Measurements from ENCODE around the gene ASCL4.
"Not testable (repeated sequence)": the region's sequence is repeated elsewhere in the genome, so short reads cannot be mapped to it uniquely, and the experiment has no call there.

ASCL4 gene, protein sequence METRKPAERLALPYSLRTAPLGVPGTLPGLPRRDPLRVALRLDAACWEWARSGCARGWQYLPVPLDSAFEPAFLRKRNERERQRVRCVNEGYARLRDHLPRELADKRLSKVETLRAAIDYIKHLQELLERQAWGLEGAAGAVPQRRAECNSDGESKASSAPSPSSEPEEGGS

DNA sequence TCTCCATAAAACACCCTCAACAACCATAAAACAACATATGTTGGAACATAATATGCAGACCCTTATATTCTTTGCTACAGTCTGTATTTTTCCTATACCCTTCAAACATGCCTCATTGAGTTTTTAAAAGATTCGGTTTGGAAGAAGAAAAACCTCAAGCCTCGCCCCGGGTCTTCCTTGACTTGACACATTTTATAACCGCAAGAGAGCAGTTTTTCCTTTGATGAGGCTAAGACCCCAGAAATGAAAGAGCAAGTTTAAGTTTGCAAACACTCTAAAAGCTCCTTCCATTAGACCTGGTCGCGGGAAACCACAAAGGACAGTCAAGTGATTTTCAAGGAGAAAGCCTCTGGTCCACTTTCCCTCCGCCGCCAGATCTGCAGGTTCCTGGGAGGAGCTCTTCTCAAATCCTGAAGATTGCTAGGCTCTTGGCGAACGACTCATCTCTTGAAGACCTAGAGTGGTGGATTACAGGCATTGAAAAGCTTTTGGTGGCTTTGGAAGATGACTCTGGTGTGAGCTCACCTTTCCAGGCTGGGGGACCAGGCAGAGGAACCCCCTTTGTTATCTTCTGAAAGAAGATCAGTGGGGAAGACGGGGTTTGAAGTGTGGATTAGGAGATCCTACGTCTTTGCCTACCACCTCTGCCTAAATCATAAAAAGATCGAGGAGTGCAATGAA lies at the start of gene ASCL4:
TSS of gene ASCL4 (plus strand) at position 356 of the 681 bp plus-strand sequence. CDS start 515 bp downstream, outside the sequence.
- TF ChIP-seq, protein P1, sequence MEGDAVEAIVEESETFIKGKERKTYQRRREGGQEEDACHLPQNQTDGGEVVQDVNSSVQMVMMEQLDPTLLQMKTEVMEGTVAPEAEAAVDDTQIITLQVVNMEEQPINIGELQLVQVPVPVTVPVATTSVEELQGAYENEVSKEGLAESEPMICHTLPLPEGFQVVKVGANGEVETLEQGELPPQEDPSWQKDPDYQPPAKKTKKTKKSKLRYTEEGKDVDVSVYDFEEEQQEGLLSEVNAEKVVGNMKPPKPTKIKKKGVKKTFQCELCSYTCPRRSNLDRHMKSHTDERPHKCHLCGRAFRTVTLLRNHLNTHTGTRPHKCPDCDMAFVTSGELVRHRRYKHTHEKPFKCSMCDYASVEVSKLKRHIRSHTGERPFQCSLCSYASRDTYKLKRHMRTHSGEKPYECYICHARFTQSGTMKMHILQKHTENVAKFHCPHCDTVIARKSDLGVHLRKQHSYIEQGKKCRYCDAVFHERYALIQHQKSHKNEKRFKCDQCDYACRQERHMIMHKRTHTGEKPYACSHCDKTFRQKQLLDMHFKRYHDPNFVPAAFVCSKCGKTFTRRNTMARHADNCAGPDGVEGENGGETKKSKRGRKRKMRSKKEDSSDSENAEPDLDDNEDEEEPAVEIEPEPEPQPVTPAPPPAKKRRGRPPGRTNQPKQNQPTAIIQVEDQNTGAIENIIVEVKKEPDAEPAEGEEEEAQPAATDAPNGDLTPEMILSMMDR (conservative IDR thresholded peaks at IDR 0.05), result no peak
- no peak within 1 kb of the TSS for H3K27ac ChIP-seq

DNA sequence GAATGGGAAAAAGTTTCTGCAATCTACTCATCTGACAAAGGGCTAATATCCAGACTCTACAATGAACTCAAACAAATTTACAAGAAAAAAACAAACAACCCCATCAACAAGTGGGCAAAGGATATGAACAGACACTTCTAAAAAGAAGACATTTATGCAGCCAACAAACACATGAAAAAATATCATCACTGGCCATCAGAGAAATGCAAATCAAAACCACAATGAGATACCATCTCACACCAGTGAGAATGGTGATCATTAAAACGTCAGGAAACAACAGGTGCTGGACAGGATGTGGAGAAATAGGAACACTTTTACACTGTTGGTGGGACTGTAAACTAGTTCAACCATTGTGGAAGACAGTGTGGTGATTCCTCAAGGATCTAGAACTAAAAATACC lies 47.2 kb upstream of the ASCL4 start:
- H3K27ac ChIP-seq, result not testable (repeated sequence)

DNA sequence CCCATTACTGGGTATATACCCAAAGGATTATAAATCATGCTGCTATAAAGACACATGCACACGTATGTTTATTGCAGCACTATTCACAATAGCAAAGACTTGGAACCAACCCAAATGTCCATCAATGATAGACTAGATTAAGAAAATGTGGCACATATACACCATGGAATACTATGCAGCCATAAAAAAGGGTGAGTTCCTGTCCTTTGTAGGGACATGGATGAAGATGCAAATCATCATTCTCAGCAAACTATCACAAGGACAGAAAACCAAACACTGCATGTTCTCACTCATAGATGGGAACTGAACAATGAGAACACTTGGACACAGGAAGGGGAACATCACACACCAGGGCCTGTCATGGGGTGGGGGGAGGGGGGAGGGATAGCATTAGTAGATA lies 46.8 kb upstream of the ASCL4 start:
- H3K27ac ChIP-seq, result not testable (repeated sequence)

DNA sequence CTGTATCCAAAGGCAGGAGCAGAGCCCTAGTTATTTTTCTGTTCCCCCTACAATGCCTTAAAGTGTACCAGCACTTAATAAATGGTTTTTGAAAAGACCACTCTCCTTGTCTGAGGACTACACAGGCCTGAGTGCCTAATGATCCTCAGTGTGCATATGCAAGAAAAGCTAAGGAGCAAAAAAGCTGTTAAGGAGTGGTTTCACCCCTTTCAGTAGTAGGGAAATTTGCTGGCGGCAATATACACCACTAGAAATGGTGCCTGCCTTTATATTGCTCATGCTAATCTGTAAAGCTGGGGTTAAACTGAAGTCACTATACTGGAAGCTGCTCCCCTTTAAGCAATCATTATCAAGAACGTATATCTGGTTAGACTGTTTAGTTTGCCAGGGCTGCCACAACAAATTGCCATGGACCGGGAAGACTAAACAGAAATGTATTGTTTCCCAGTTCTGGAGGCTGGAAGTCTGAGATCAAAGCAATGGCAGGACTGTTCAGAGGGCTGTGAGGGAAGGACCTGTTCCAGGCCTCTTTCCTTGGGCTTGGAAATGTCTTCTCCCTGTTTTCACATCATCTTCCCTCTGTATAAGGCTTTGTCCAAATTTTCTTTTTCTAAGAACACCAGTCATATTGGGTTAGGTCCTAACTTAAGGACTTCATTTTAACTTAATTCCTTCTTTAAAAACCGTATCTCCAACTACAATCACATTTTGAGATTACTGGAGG lies 43.7 kb upstream of the ASCL4 start:
- no peak overlapping the region for H3K27ac ChIP-seq
- TF ChIP-seq, protein P1 (conservative IDR thresholded peaks at IDR 0.05), result no peak

DNA sequence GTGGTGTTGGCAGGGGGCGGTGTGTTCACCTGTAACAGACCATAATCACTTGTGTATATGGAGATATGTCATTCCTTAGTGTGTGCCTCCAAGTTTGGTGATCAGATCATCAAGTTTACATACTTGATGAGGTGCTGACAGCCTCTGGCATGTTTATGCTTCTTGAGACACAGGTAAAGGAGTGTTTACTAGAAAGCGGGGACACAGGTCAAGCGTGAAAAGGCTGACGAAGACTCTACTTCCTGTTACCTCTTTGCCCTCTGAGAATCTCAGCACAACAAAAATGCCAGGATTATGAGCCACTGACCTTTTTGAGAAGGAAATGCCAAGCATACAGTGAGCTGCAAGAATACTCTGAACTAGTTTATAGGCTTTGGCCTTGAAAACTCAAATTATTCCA lies 43.1 kb upstream of the ASCL4 start:
- no peak overlapping the region for H3K27ac ChIP-seq
- TF ChIP-seq, protein P1 (conservative IDR thresholded peaks at IDR 0.05), result no peak

DNA sequence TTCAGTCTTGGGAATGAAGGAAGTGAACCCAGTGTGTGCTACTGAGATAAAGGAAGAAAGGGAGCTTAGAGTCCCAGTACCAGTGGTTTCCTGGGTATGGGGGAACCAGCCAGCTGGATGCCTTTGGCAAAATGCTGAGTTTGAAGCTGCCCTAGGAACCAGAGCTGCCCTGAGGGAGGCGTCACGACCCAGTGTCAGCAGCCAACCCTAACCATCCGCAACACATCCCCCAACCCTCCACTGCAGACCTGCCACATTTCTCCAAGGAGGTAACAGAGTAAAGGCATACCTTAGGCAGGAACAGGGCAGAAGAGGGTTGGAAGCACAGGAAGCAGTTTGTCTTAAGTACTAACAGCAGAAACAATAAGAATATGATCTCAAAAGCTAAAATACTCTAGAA lies 42.1 kb upstream of the ASCL4 start:
- no peak overlapping the region for H3K27ac ChIP-seq
- TF ChIP-seq, protein P1 (conservative IDR thresholded peaks at IDR 0.05), result no peak

DNA sequence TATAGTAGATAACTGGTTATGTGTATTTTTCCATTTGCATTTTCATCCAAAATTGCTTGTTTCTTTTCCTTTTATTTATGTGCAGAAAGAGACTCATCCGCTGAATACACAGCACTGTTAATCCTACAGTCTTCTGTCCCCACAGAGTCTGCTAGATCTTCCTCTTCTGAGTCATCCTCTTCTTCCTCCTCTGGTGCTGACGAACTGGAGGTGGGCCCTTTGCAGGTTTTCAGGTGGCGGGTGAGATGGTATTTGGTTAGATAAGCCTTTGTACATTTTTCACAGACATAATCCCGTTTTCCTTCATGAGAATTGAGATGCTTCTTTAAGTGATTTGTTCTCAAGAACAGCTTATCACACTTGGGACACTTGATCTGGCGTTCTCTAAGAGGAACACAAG lies 40.4 kb upstream of the ASCL4 start:
- H3K27ac ChIP-seq, result no peak overlapping the region

DNA sequence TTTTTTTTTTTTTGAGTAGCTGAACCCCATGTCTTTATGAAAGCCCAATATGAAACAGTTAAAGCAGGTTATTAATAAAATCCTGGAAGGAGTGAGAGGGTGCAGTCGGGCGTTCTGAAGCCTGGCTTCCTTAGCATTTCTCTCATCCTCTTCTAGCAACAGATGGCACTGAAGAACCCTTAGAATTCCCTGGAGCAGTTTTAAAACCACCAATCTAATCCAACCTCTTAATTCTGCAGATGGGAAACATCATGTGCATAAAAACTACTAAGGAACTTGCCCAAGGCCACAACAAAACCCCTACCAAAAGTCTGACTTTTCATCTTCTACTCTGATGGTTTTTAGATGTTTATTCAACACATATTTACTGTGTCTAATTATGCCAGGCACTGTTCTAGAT lies 38.7 kb upstream of the ASCL4 start:
- TF ChIP-seq, protein P1 (conservative IDR thresholded peaks at IDR 0.05), result no peak
- H3K27ac ChIP-seq, result no peak overlapping the region

More for the DNA sequence above, 40.4 kb upstream of the ASCL4 start:
- TF ChIP-seq, protein P1 (conservative IDR thresholded peaks at IDR 0.05), result no peak

Data from VCaP (cell line).